ENCODE data around the gene S100A7. TPM values are rescaled to one million over a fixed set of nuclear protein-coding genes. Genes with fewer than 3 reads are reported as not detected.

The S100A7 gene
- total and polyA plus RNA-seq, 4 experiments from 2014 or later, result not detected

DNA sequence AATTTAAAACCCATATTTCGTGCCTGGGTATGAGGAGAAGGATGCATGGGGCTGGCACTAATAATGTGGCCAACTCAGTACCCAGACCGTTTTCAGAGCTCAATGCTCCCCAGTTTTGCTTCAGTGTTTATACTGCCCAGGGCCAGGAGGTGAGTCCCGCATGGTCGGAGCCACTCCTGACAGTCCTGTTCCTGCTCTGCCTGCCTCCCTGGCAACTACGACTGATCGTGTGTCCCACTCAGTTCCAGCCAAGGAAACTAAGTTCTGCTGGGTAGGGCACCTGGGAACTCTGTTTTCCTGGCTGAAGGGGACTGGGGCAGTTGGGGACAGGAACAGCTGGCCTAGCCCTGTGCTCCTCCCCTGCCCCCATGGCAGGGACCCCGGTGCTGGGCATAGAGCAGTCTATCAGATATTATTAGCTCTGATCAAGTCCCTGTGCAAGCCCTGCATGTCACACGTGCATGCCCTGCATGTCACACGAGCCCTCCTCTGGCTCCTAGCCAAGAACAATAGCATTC lies 19.2 kb downstream of the S100A7 start:
- DNase-seq, result no peak
- CTCF ChIA-PET (ENCODE audit: partially characterized antibody), result no interaction called here
- H3K4me3 ChIP-seq (ENCODE audit: low read length in 2 of 2), result no peak overlapping the region
- POLR2A ChIA-PET (ENCODE audit: partially characterized antibody), result no interaction called here
- H3K4me3 Mint-ChIP-seq, result no peak overlapping the region
- no peaks in the 10 kb centered on the region for H3K4me1 ChIP-seq (ENCODE audit: insufficient read depth, low read length)
- no peak overlapping the region for H3K27ac Mint-ChIP-seq
- no peaks in the 10 kb centered on the region for H3K4me1 Mint-ChIP-seq
- peaks cover 0 to 3% (median 0%) of the 10 kb centered on the region in 8 donors for H3K9me3 Mint-ChIP-seq
- peaks cover 6 to 33% of the 10 kb centered on the region in 2 donors for H3K27me3 Mint-ChIP-seq
- no peaks in the 10 kb centered on the region for H3K9me3 ChIP-seq (ENCODE audit: control insufficient read depth in 1 of 2, low read length in 2 of 2)
- H3K27me3 ChIP-seq (ENCODE audit: insufficient read depth, low read length), result no peaks in the 10 kb centered on the region
- intact Hi-C loops (cut with micrococcal nuclease), result no loop called here
- H3K36me3 Mint-ChIP-seq, result no peaks in the 10 kb centered on the region
- H3K27ac ChIP-seq (ENCODE audit: low read depth, low read length), result no peak overlapping the region
- H3K36me3 ChIP-seq (ENCODE audit: insufficient read depth, low read length), result no peaks in the 10 kb centered on the region

DNA sequence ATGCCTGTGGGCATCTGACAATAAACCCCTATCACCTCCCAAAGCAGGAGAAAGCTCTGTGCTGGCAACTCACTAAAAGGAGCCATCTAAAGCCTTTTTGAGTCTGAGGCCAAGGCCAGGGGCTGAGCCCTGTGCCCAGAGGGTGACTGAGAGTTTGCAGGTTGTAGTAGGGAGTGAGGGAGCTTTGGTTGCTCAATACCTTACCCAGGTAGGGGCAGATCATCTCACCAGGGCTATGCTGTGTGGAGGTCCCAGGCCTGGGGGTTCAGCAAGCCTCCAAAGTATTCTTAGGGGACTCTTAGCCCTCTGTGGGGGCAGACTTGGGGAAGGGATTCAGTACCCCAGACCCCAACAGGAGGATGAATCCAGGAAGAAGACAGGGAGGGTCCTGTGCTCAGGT lies 21.2 kb downstream of the S100A7 start:
- DNase-seq, result no peak
- H3K27me3 Mint-ChIP-seq, result peaks cover 6 to 26% of the 10 kb centered on the region in 2 donors
- peaks cover 0 to 3% (median 0%) of the 10 kb centered on the region in 8 donors for H3K9me3 Mint-ChIP-seq
- H3K27ac Mint-ChIP-seq, result no peak overlapping the region
- ChIA-PET POLR2A (ENCODE audit: partially characterized antibody) (no interaction called here), CTCF (ENCODE audit: partially characterized antibody) (no interaction called here)
- Histone ChIP-seq H3K27ac (ENCODE audit: low read depth, low read length) (no peak overlapping the region), H3K9me3 (ENCODE audit: control insufficient read depth in 1 of 2, low read length in 2 of 2) (no peaks in the 10 kb centered on the region), H3K27me3 (ENCODE audit: insufficient read depth, low read length) (no peaks in the 10 kb centered on the region), H3K36me3 (ENCODE audit: insufficient read depth, low read length) (no peaks in the 10 kb centered on the region), H3K4me3 (ENCODE audit: low read length in 2 of 2) (no peak overlapping the region), H3K4me1 (ENCODE audit: insufficient read depth, low read length) (no peaks in the 10 kb centered on the region)
- no peak overlapping the region for H3K4me3 Mint-ChIP-seq
- H3K36me3 Mint-ChIP-seq, result no peaks in the 10 kb centered on the region
- H3K4me1 Mint-ChIP-seq, result no peaks in the 10 kb centered on the region
- intact Hi-C loops (cut with micrococcal nuclease), result no loop called here

DNA sequence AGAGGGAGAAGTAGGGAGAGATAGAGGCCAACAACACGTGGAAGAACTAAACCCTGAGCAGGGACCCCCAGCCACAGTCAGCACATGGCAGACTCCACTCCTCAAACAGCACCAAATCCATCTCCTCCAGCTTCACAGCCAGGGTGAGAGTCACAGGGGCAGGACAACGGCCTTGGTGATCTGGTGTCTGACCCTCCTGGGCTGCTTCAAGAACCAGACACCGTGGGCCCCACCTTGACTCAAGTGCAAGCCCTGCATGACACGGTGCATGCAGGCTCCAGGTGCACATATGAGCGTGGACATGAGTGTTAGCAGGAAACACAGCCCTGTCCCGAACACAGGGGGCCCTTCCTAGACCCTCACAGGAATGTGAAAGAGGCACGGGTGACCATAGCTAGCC lies 21.9 kb downstream of the S100A7 start:
- no peak overlapping the region for H3K4me3 Mint-ChIP-seq
- Histone ChIP-seq H3K9me3 (ENCODE audit: control insufficient read depth in 1 of 2, low read length in 2 of 2) (no peaks in the 10 kb centered on the region), H3K27me3 (ENCODE audit: insufficient read depth, low read length) (no peaks in the 10 kb centered on the region), H3K36me3 (ENCODE audit: insufficient read depth, low read length) (no peaks in the 10 kb centered on the region), H3K4me1 (ENCODE audit: insufficient read depth, low read length) (no peaks in the 10 kb centered on the region), H3K27ac (ENCODE audit: low read depth, low read length) (no peak overlapping the region), H3K4me3 (ENCODE audit: low read length in 2 of 2) (no peak overlapping the region)
- H3K27me3 Mint-ChIP-seq, result peaks cover 6 to 20% of the 10 kb centered on the region in 2 donors
- no peaks in the 10 kb centered on the region for H3K36me3 Mint-ChIP-seq
- peaks cover 0 to 3% (median 0%) of the 10 kb centered on the region in 8 donors for H3K9me3 Mint-ChIP-seq
- intact Hi-C loops (cut with micrococcal nuclease), result no loop called here
- POLR2A ChIA-PET (ENCODE audit: partially characterized antibody), result no interaction called here
- CTCF ChIA-PET (ENCODE audit: partially characterized antibody), result no interaction called here
- H3K27ac Mint-ChIP-seq, result no peak overlapping the region
- H3K4me1 Mint-ChIP-seq, result no peaks in the 10 kb centered on the region
- DNase-seq, result no peak

DNA sequence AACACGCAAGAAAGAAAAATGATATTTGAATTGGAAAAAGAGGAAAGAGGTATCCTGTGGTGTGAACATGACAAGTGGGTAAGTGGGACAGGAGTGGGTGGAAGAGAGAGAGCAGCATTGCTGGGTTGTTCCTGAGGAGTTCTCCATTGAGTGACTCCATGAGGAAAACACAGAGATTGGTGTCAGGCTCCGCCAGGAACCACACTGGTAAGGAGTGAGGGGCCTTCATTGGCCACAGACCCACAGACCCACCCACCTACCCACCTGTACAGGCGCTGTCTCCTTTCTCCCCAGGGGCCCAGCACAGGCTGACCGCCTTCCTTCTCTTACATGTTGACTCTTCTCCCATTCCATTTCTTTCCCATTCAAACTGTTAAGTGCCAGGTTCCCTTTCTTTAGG lies 23.2 kb downstream of the S100A7 start:
- no peak overlapping the region for H3K27ac ChIP-seq (ENCODE audit: low read depth, low read length)
- Mint-ChIP-seq H3K36me3 (no peaks in the 10 kb centered on the region), H3K4me1 (no peaks in the 10 kb centered on the region), H3K4me3 (no peak overlapping the region), H3K27ac (no peak overlapping the region), H3K9me3 (peaks cover 0 to 3% (median 0%) of the 10 kb centered on the region in 8 donors), H3K27me3 (peaks cover 6 to 15% of the 10 kb centered on the region in 2 donors)
- no peaks in the 10 kb centered on the region for H3K27me3 ChIP-seq (ENCODE audit: insufficient read depth, low read length)
- no peaks in the 10 kb centered on the region for H3K36me3 ChIP-seq (ENCODE audit: insufficient read depth, low read length)
- ChIA-PET POLR2A (ENCODE audit: partially characterized antibody) (no interaction called here), CTCF (ENCODE audit: partially characterized antibody) (no interaction called here)
- H3K9me3 ChIP-seq (ENCODE audit: control insufficient read depth in 1 of 2, low read length in 2 of 2), result no peaks in the 10 kb centered on the region
- DNase-seq, result no peak
- no peaks in the 10 kb centered on the region for H3K4me1 ChIP-seq (ENCODE audit: insufficient read depth, low read length)
- intact Hi-C loops (cut with micrococcal nuclease), result no loop called here
- H3K4me3 ChIP-seq (ENCODE audit: low read length in 2 of 2), result no peak overlapping the region

GRCh38 chr1:153434746-153435455 lies 25.6 kb downstream of the S100A7 start:
- no peaks in the 10 kb centered on the region for H3K4me1 Mint-ChIP-seq
- no peak overlapping the region for H3K27ac Mint-ChIP-seq
- H3K27me3 Mint-ChIP-seq, result peaks cover 11 to 14% of the 10 kb centered on the region in 2 donors
- intact Hi-C loops (cut with micrococcal nuclease), result no loop called here
- ChIA-PET CTCF (ENCODE audit: partially characterized antibody) (no interaction called here), POLR2A (ENCODE audit: partially characterized antibody) (no interaction called here)
- Histone ChIP-seq H3K27ac (ENCODE audit: low read depth, low read length) (no peak overlapping the region), H3K4me3 (ENCODE audit: low read length in 2 of 2) (no peak overlapping the region), H3K4me1 (ENCODE audit: insufficient read depth, low read length) (no peaks in the 10 kb centered on the region), H3K27me3 (ENCODE audit: insufficient read depth, low read length) (no peaks in the 10 kb centered on the region), H3K9me3 (ENCODE audit: control insufficient read depth in 1 of 2, low read length in 2 of 2) (no peaks in the 10 kb centered on the region), H3K36me3 (ENCODE audit: insufficient read depth, low read length) (no peaks in the 10 kb centered on the region)
- no peak overlapping the region for H3K4me3 Mint-ChIP-seq
- DNase-seq, result no peak
- H3K9me3 Mint-ChIP-seq, result no peaks in the 10 kb centered on the region
- H3K36me3 Mint-ChIP-seq, result no peaks in the 10 kb centered on the region

DNA sequence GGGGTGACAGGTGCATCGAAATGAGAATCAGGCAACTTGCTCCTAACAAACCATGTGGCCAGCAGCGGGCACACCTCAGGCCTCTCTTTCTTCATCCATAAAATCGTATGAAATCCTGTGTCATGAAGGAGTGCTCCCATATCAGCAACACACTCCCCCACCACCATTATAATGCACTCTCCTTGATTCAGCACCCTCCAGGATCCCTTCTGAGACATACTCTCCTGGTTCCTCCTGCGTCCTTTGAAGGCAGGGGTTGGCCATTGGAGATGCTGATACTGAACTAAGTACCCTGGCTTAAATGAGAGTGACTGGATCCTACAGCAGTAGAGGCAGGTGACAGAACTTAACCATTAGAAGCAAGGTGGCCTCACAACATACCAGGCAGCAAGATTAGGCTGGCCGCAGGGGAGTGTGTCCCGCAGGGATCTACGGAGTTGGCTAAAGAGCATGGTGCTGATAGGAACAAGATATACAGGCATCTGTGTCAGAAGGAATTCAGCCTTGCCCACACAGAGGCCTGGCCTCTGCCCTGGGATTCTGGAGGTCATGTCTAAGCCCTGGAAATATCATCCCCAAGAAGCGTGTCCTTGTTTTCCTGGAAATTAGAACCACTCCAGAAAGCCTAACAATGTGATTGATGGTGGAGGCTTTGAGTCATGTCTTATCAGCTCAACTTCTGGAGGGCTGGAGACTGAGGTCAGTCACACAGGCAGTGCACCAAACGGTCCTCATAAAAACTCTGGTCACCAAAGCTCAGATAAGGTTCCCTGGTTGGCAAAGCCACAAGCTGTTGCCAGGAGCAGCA lies 27.4 kb downstream of the S100A7 start:
- no peaks in the 10 kb centered on the region for H3K4me1 ChIP-seq (ENCODE audit: insufficient read depth, low read length)
- no peak overlapping the region for H3K4me3 ChIP-seq (ENCODE audit: low read length in 2 of 2)
- ChIA-PET POLR2A (ENCODE audit: partially characterized antibody) (no interaction called here), CTCF (ENCODE audit: partially characterized antibody) (no interaction called here)
- H3K9me3 ChIP-seq (ENCODE audit: control insufficient read depth in 1 of 2, low read length in 2 of 2), result no peaks in the 10 kb centered on the region
- Mint-ChIP-seq H3K27ac (no peak overlapping the region), H3K27me3 (peaks cover 9 to 16% of the 10 kb centered on the region in 2 donors), H3K36me3 (no peaks in the 10 kb centered on the region), H3K9me3 (no peaks in the 10 kb centered on the region), H3K4me1 (no peaks in the 10 kb centered on the region), H3K4me3 (no peak overlapping the region)
- H3K36me3 ChIP-seq (ENCODE audit: insufficient read depth, low read length), result no peaks in the 10 kb centered on the region
- no peaks in the 10 kb centered on the region for H3K27me3 ChIP-seq (ENCODE audit: insufficient read depth, low read length)
- DNase-seq, result no peak
- intact Hi-C loops (cut with micrococcal nuclease), result no loop called here
- no peak overlapping the region for H3K27ac ChIP-seq (ENCODE audit: low read depth, low read length)

GRCh38 chr1:153431928-153432327 lies 28.5 kb downstream of the S100A7 start:
- intact Hi-C loops (cut with micrococcal nuclease), result no loop called here
- Mint-ChIP-seq H3K27me3 (peaks cover 11 to 20% of the 10 kb centered on the region in 2 donors), H3K4me3 (no peak overlapping the region)

More at GRCh38 chr1:153431928-153432327, 28.5 kb downstream of the S100A7 start:
- H3K27ac ChIP-seq (ENCODE audit: low read depth, low read length), result no peak overlapping the region
- no peak for DNase-seq
- H3K9me3 ChIP-seq (ENCODE audit: control insufficient read depth in 1 of 2, low read length in 2 of 2), result no peaks in the 10 kb centered on the region
- Mint-ChIP-seq H3K27ac (no peak overlapping the region), H3K4me1 (no peaks in the 10 kb centered on the region), H3K9me3 (no peaks in the 10 kb centered on the region), H3K36me3 (no peaks in the 10 kb centered on the region)
- H3K4me3 ChIP-seq (ENCODE audit: low read length in 2 of 2), result no peak overlapping the region
- CTCF ChIA-PET (ENCODE audit: partially characterized antibody), result no interaction called here
- no peaks in the 10 kb centered on the region for H3K36me3 ChIP-seq (ENCODE audit: insufficient read depth, low read length)
- POLR2A ChIA-PET (ENCODE audit: partially characterized antibody), result no interaction called here
- no peaks in the 10 kb centered on the region for H3K27me3 ChIP-seq (ENCODE audit: insufficient read depth, low read length)
- no peaks in the 10 kb centered on the region for H3K4me1 ChIP-seq (ENCODE audit: insufficient read depth, low read length)

Measured in CD4-positive, alpha-beta memory T cell (primary cell).